ENCODE measurements around the gene GBP2.
"Not testable (repeated sequence)": the region's sequence is repeated elsewhere in the genome, so short reads cannot be mapped to it uniquely, and the experiment has no call there.

GBP2 gene

GRCh38 chr1:89126602-89127565 lies 970 bp upstream of the GBP2 start:
- peak; percentile 49 for DNase-seq

GRCh38 chr1:89125240-89125912 lies 538 bp downstream of the GBP2 start:
- DNase-seq: no peak

- DNase-seq: no peak
Observed at GRCh38 chr1:89121641-89122040, 4.3 kb downstream of the GBP2 start.

- DNase-seq: no peak
Observed at GRCh38 chr1:89114662-89115061, 11.3 kb downstream of the GBP2 start.

GRCh38 chr1:89112871-89113613 lies 12.9 kb downstream of the GBP2 start:
- DNase-seq: no peak

- DNase-seq: no peak
Observed at GRCh38 chr1:89104687-89105086, 21.2 kb downstream of the GBP2 start.

GRCh38 chr1:89104147-89104546 lies 21.8 kb downstream of the GBP2 start:
- no peak for DNase-seq

GRCh38 chr1:89102021-89102420 lies 23.9 kb downstream of the GBP2 start:
- DNase-seq: no peak

GRCh38 chr1:89100412-89100811 lies 25.5 kb downstream of the GBP2 start:
- DNase-seq: no peak

- no peak for DNase-seq
Observed at GRCh38 chr1:89098857-89099256, 27.1 kb downstream of the GBP2 start.

GRCh38 chr1:89095737-89096136 lies 30.2 kb downstream of the GBP2 start:
- no peak for DNase-seq

GRCh38 chr1:89089962-89090361 lies 36.0 kb downstream of the GBP2 start:
- DNase-seq: no peak

GRCh38 chr1:89088572-89088971 lies 37.3 kb downstream of the GBP2 start:
- no peak for DNase-seq

- DNase-seq: no peak
Observed at GRCh38 chr1:89087241-89087640, 38.7 kb downstream of the GBP2 start.

- DNase-seq: peak; percentile 46
Observed at GRCh38 chr1:89085781-89086180, 40.1 kb downstream of the GBP2 start.

- DNase-seq: no peak
Observed at GRCh38 chr1:89081005-89081404, 44.9 kb downstream of the GBP2 start.

GRCh38 chr1:89080068-89080467 lies 45.8 kb downstream of the GBP2 start:
- not testable (repeated sequence) for DNase-seq

GRCh38 chr1:89072466-89073065 lies 53.3 kb downstream of the GBP2 start:
- not testable (repeated sequence) for DNase-seq

GRCh38 chr1:89070509-89070908 lies 55.4 kb downstream of the GBP2 start:
- DNase-seq: no peak

- no peak for DNase-seq
Observed at GRCh38 chr1:89069951-89070350, 56.0 kb downstream of the GBP2 start.

GRCh38 chr1:89068291-89068690 lies 57.6 kb downstream of the GBP2 start:
- no peak for DNase-seq

- no peak for DNase-seq
Observed at GRCh38 chr1:89065079-89065868, 60.6 kb downstream of the GBP2 start, which contains the start of gene GBP1. TSS of gene GBP1 (minus strand) at chr1:89065208. CDS start at chr1:89063234, 1,974 bp downstream.
